NCI-H1694 treated with DMSO at 0.1 percent for 48 hours (cell line): Measurements from ENCODE around the gene CAPN10.
"Not testable (repeated sequence)": the region's sequence is repeated elsewhere in the genome, so short reads cannot be mapped to it uniquely, and the experiment has no call there.

ENCODE experiments used
- DNase-seq: peaks from one replicate; lab custom pipeline; 2025; lab: John Stamatoyannopoulos, UW

Gene CAPN10

GRCh38 chr2:240603081-240603835, 16.7 kb downstream of the CAPN10 start:
- DNase-seq, result no peak

- DNase-seq, result no peak
Measured at GRCh38 chr2:240603846-240604245, 17.3 kb downstream of the CAPN10 start.

GRCh38 chr2:240604291-240604938, 17.9 kb downstream of the CAPN10 start:
- no peak for DNase-seq

- no peak for DNase-seq
Measured at GRCh38 chr2:240604939-240605716, 18.6 kb downstream of the CAPN10 start.

GRCh38 chr2:240605867-240606743, 19.6 kb downstream of the CAPN10 start:
- no peak for DNase-seq

GRCh38 chr2:240611601-240612210, 25.2 kb downstream of the CAPN10 start:
- DNase-seq, result no peak

GRCh38 chr2:240613781-240614180, 27.2 kb downstream of the CAPN10 start:
- no peak for DNase-seq

- DNase-seq, result no peak
Measured at GRCh38 chr2:240614391-240614790, 27.9 kb downstream of the CAPN10 start.

- DNase-seq, result no peak
Measured at GRCh38 chr2:240615396-240615795, 28.9 kb downstream of the CAPN10 start.

- no peak for DNase-seq
Measured at GRCh38 chr2:240615820-240616547, 29.4 kb downstream of the CAPN10 start.

GRCh38 chr2:240616860-240617666, 30.5 kb downstream of the CAPN10 start:
- DNase-seq, result not testable (repeated sequence)

GRCh38 chr2:240618776-240619175, 32.2 kb downstream of the CAPN10 start:
- DNase-seq, result no peak

- DNase-seq, result no peak
Measured at GRCh38 chr2:240619506-240620148, 33.1 kb downstream of the CAPN10 start.

- no peak for DNase-seq
Measured at GRCh38 chr2:240620149-240620731, 33.7 kb downstream of the CAPN10 start.

GRCh38 chr2:240620859-240621258, 34.3 kb downstream of the CAPN10 start:
- DNase-seq, result no peak

- DNase-seq, result no peak
Measured at GRCh38 chr2:240622060-240622411, 35.5 kb downstream of the CAPN10 start.

GRCh38 chr2:240622531-240623235, 36.1 kb downstream of the CAPN10 start:
- DNase-seq, result no peak

- no peak for DNase-seq
Measured at GRCh38 chr2:240623531-240624010, 37.0 kb downstream of the CAPN10 start.
